GM12878 (cell line): ENCODE data around the gene KDM2A. TPM values are rescaled to one million over a fixed set of nuclear protein-coding genes. Genes with fewer than 3 reads are reported as not detected.

ENCODE experiments used
- ATAC-seq: fragments of 200-7000 bp; cut with Tn5 transposase; 3 replicates; pipeline ENCODE4 v1.9.1; 2020; ENCODE audit warnings: mild to moderate bottlenecking, moderate library complexity
- BruUV-seq: library from RNA; stranded (reverse); fragments of 400-500 nt; replicated peaks from 2 replicates; lab custom pipeline; 2021; lab: Mats Ljungman, UMichigan
- CTCF ChIA-PET: fragments of 300-600 bp; sonication (Branson Sonifier 250); formaldehyde crosslinking; extraction: SDS; loops from one replicate; lab custom pipeline; 2021; ENCODE audit warnings: inconsistent platforms; lab: Yijun Ruan, JAX
- POLR2A ChIA-PET: fragments of 350-600 bp; formaldehyde crosslinking; extraction: SDS; loops from one replicate; lab custom pipeline; 2021; ENCODE audit warnings: inconsistent platforms; lab: Charles Lee
- RAD21 ChIA-PET: fragments of 300-600 bp; sonication (Branson Sonifier 250); formaldehyde crosslinking; loops from one replicate; lab custom pipeline; 2023; ENCODE audit warnings: antibody characterized with exemption; ENCODE audit not compliant: unreplicated experiment; lab: Charles Lee
- SMC1A ChIA-PET: fragments of 300-600 bp; sonication (Branson Sonifier 250); formaldehyde crosslinking; loops from one replicate; lab custom pipeline; 2023; ENCODE audit not compliant: unreplicated experiment, uncharacterized antibody; lab: Charles Lee
- DNase-seq: peaks from one replicate; pipeline ENCODE4 v3.0.0-alpha.2; 2011; ENCODE audit warnings: low read depth, low spot score
- FAIRE-seq: peaks from 3 replicates; lab custom pipeline; 2011; peaks lifted over from hg19 to GRCh38; lab: Jason Lieb, UNC
- H2AFZ ChIP-seq: 2 replicates; pipeline ENCODE4 v1.6.0; 2011; ENCODE audit warnings: low read depth, low read length, control low read depth; ENCODE audit not compliant: control insufficient read depth
- H3K27ac ChIP-seq: 2 replicates; pipeline ENCODE4 v1.5.1; 2011; ENCODE audit warnings: control low read depth; ENCODE audit not compliant: control insufficient read depth, insufficient read depth
- H3K27me3 ChIP-seq, 2 experiments: replicated peaks in 1 of 2; 2 replicates each; pipeline versions ENCODE4 v1.6.0 to v1.6.1; 2011; ENCODE audit warnings: low read length in 1 of 2; ENCODE audit not compliant: control insufficient read depth in 2 of 2, insufficient read depth in 2 of 2
- H3K36me3 ChIP-seq, 2 experiments: 2 replicates each; pipeline ENCODE4 v1.5.1; 2011; ENCODE audit warnings: low read length in 1 of 2; ENCODE audit not compliant: control insufficient read depth in 2 of 2, insufficient read depth in 2 of 2
- H3K4me1 ChIP-seq: 2 replicates; pipeline ENCODE4 v1.6.1; 2011; ENCODE audit warnings: mild to moderate bottlenecking, low read length, moderate library complexity, mixed read lengths; ENCODE audit not compliant: control insufficient read depth, insufficient read depth
- H3K4me2 ChIP-seq: 2 replicates; pipeline ENCODE4 v1.6.0; 2011; ENCODE audit warnings: control low read depth; ENCODE audit not compliant: control insufficient read depth, insufficient read depth
- H3K4me3 ChIP-seq: fragments of 200-600 bp; sonication (generic); 2 replicates; pipeline ENCODE4 v1.5.1; 2016
- H3K79me2 ChIP-seq: 2 replicates; pipeline ENCODE4 v1.6.0; 2011; ENCODE audit warnings: low read length; ENCODE audit not compliant: control insufficient read depth, insufficient read depth
- H3K9ac ChIP-seq: 2 replicates; pipeline ENCODE4 v1.8.0; 2011; ENCODE audit warnings: low read length, control low read depth, mixed read lengths; ENCODE audit not compliant: control insufficient read depth, insufficient read depth
- H3K9me3 ChIP-seq: replicated peaks from 3 replicates; pipeline ENCODE4 v1.5.1; 2011; ENCODE audit warnings: mild to moderate bottlenecking, low read length; ENCODE audit not compliant: control insufficient read depth, insufficient read depth
- H4K20me1 ChIP-seq: 2 replicates; pipeline ENCODE4 v1.6.0; 2011; ENCODE audit not compliant: control insufficient read depth, insufficient read depth
- CTCF ChIP-seq, 3 experiments: IDR thresholded peaks in 2 of 3; conservative IDR thresholded peaks in 1 of 3; 2 replicates each; pipeline ENCODE4 v1.5.1; 2011; ENCODE audit warnings: low read depth in 3 of 3, low read length in 3 of 3, mild to moderate bottlenecking in 3 of 3, control low read depth in 2 of 3, moderate library complexity in 2 of 3, inconsistent platforms in 1 of 3, mixed read lengths in 1 of 3; ENCODE audit not compliant: control insufficient read depth in 2 of 3, insufficient read depth in 1 of 3; ENCODE audit errors: extremely low read depth in 1 of 3
- ELK1 ChIP-seq: IDR thresholded peaks from 2 replicates; pipeline ENCODE4 v1.6.1; 2012; ENCODE audit warnings: low read depth, low read length, improper control_type of control experiment
- WGBS: methylation state at CpG from one replicate; pipeline ENCODE4 v1.1.6; 2016; ENCODE audit warnings: low lambda C conversion rate; ENCODE audit not compliant: insufficient replicate concordance, insufficient coverage; ENCODE audit errors: missing lambda C conversion rate; 5-methylcytosine and 5-hydroxymethylcytosine counted together
- in situ Hi-C: fragments of 300-500 bp; cut with MboI; formaldehyde crosslinking; loops from 9 replicates; pipeline ENCODE4 v1.14.3; 2018; ENCODE audit warnings: mixed read lengths
- intact Hi-C: fragments of 100-400 bp; cut with micrococcal nuclease; formaldehyde crosslinking; loops from one replicate; pipeline ENCODE4 v1.14.2; 2022; ENCODE audit not compliant: unreplicated experiment
- polyA plus RNA-seq, 11 experiments: library from polyadenylated mRNA; depleted of rRNA in 4 of 11; unstranded in 6 of 11; stranded (reverse) in 5 of 11; fragments of >200 nt; fragmentation: Nextera tagmentation in 4 of 11; fragmentation: Illumina TruSeq in 1 of 11; extraction: Ambion mirVana in 4 of 11; extraction: Trizol in 1 of 11; gene quantifications; 1 replicate in 1 of 11; 2 replicates in 10 of 11; pipeline versions ENCODE4 v1.2.1 to v1.2.3, GENCODE V29; 2011 to 2016; ENCODE audit warnings: inconsistent platforms in 2 of 11, missing spikeins in 2 of 11, low read depth in 1 of 11
- total RNA-seq, 4 experiments: library from RNA; depleted of rRNA in 3 of 4; stranded (reverse); fragments of >200 nt in 3 of 4; fragmentation: Illumina TruSeq in 1 of 4; extraction: Trizol in 1 of 4; gene quantifications; 2 replicates each; pipeline versions ENCODE4 v1.2.1 to v1.2.3, GENCODE V29; 2013 to 2021

The KDM2A gene
- total and polyA plus RNA-seq, 10 of the 15 experiments (the other 5 are each of a cell fraction or from before 2014, with no cell fraction given), result 10.5 to 69.3 (median 41.6) TPM

GRCh38 chr11:67264877-67265632 lies 146.0 kb downstream of the KDM2A start:
- peaks cover 39% of the 10 kb centered on the region for H3K79me2 ChIP-seq
- no peak overlapping the region for H3K9ac ChIP-seq
- no peaks in the 10 kb centered on the region for H3K27me3 ChIP-seq
- no peaks in the 10 kb centered on the region for H3K9me3 ChIP-seq
- no peak overlapping the region for H2AFZ ChIP-seq
- no peak overlapping the region for H3K4me3 ChIP-seq
- no peak overlapping the region for H3K4me2 ChIP-seq
- peaks cover 31% of the 10 kb centered on the region for H3K4me1 ChIP-seq
- H3K27ac ChIP-seq, result no peak overlapping the region
- BruUV-seq, result no TSS peak
- intact Hi-C loops, result loop anchor here (10.0 kb wide), 1 partner anchor 220 kb away; the partner anchor contains the start of gene AIP
- no peaks in the 10 kb centered on the region for H4K20me1 ChIP-seq
- FAIRE-seq (no peak), DNase-seq (no peak), ATAC-seq (no peak)
- 0 out of 6 replicates have a peak, but pooled peaks of 1 of the 3 experiments have one; percentile 1 for TF ChIP-seq CTCF (IDR thresholded peaks at IDR 0.05 in 2 of 3, conservative IDR thresholded peaks at IDR 0.05 in 1 of 3; ENCODE audit: control insufficient read depth in 2 of 3, extremely low read depth in 1 of 3, insufficient read depth in 1 of 3, low read depth in 3 of 3, low read length in 3 of 3)
- TF ChIP-seq ELK1, result no peak
- 97% methylated on average over 7 of the region's 7 CpGs for WGBS
- CTCF ChIA-PET, result interaction anchor here (0.8 to 4.9 kb wide), 5 partner anchors 13 to 117 kb away, joined by 3 to 151 read pairs (median 4); no protein-coding TSS in a partner anchor
- SMC1A ChIA-PET, result interaction anchor here (0.9 to 4.0 kb wide), 3 partner anchors 23 to 52 kb away, joined by 3 to 65 read pairs (median 3); no protein-coding TSS in a partner anchor
- POLR2A ChIA-PET, result interaction anchor here (0.9 to 4.8 kb wide), 2 partner anchors 9 to 53 kb away, joined by 3 to 25 read pairs; no protein-coding TSS in a partner anchor
- RAD21 ChIA-PET, result interaction anchor here (0.8 to 4.9 kb wide), 6 partner anchors 25 to 184 kb away, joined by 3 to 69 read pairs (median 5); no protein-coding TSS in a partner anchor
- in situ Hi-C loops, result loop anchor here (5.0 kb wide), 2 partner anchors 52 to 117 kb away; no protein-coding TSS in a partner anchor
- H3K36me3 ChIP-seq, result peaks cover 0 to 3% of the 10 kb centered on the region in 2 experiments; a peak in 1 of 4 replicates
